ES-I3 (cell line): Measurements from ENCODE around the gene COG5.
"Not testable (repeated sequence)": the region's sequence is repeated elsewhere in the genome, so short reads cannot be mapped to it uniquely, and the experiment has no call there.

Experiments used
- H3K36me3 ChIP-seq: 2 replicates; pipeline ENCODE4 v1.6.1; 2013; ENCODE audit warnings: mild to moderate bottlenecking, low read length, control low read depth, moderate library complexity; ENCODE audit not compliant: insufficient read depth
- H3K4me1 ChIP-seq: 2 replicates; pipeline ENCODE4 v1.6.1; 2013; ENCODE audit warnings: mild to moderate bottlenecking, control low read depth, low read length; ENCODE audit not compliant: insufficient read depth
- H3K9ac ChIP-seq: 2 replicates; pipeline ENCODE4 v1.6.1; 2013; ENCODE audit warnings: low read depth, mild to moderate bottlenecking, low read length, moderate library complexity
- H3K9me3 ChIP-seq: 2 replicates; pipeline ENCODE4 v1.6.1; 2013; ENCODE audit warnings: mild to moderate bottlenecking, low read length, moderate library complexity; ENCODE audit not compliant: control insufficient read depth, insufficient read depth

The COG5 gene

DNA sequence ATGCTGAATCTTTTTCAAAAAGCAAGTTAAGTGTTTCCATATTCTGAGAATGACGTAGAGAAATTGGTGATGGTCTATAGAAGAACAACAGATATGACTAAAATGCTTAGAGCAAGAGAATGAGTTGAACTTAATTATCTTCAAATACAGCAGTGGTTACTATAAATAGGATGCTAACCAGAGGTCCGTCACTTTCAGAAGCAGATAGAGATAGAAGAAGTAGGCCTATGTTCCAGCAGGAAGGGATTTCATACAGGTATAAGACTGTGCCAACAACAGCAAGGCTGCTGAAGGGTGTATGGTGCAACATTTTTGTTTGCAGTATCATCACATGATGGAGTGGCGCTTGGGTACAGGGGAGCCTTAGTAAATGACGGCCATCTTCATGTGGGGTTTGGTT is 326.3 kb downstream of the COG5 start:
- Histone ChIP-seq H3K9ac (no peak overlapping the region), H3K9me3 (no peaks in the 10 kb centered on the region), H3K36me3 (no peaks in the 10 kb centered on the region), H3K4me1 (no peaks in the 10 kb centered on the region)

DNA sequence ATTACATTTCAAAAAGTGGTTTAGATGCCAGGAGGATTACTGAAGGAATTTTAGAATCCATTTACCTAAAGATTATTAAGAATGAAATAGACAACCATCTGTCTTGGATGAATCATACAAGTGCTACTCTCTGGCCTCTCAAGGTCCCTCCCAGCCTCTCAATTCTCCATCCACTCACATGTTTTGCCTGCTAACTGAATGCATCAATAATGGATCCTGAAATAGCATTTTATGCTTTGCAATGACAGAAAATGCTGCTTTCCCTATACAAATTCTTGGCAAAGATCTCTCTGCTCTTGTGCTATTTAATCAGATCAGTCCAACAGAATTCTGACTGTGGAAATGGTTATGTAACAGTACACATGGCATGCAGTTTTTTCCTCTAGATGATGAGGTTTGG is 326.9 kb downstream of the COG5 start:
- Histone ChIP-seq H3K4me1 (no peaks in the 10 kb centered on the region), H3K9me3 (no peaks in the 10 kb centered on the region), H3K9ac (no peak overlapping the region), H3K36me3 (no peaks in the 10 kb centered on the region)

- H3K9ac ChIP-seq = no peak overlapping the region
- H3K36me3 ChIP-seq = no peaks in the 10 kb centered on the region
- no peaks in the 10 kb centered on the region for H3K9me3 ChIP-seq
- H3K4me1 ChIP-seq = no peaks in the 10 kb centered on the region
These were observed 329.3 kb downstream of the COG5 start for GRCh38 chr7:107234436-107234835.

GRCh38 chr7:107233981-107234380 is 329.7 kb downstream of the COG5 start:
- Histone ChIP-seq H3K36me3 (no peaks in the 10 kb centered on the region), H3K9me3 (no peaks in the 10 kb centered on the region), H3K9ac (no peak overlapping the region), H3K4me1 (no peaks in the 10 kb centered on the region)

- Histone ChIP-seq H3K36me3 (no peaks in the 10 kb centered on the region), H3K9me3 (no peaks in the 10 kb centered on the region), H3K4me1 (no peaks in the 10 kb centered on the region), H3K9ac (no peak overlapping the region)
These were observed 330.5 kb downstream of the COG5 start for GRCh38 chr7:107233174-107233573.

DNA sequence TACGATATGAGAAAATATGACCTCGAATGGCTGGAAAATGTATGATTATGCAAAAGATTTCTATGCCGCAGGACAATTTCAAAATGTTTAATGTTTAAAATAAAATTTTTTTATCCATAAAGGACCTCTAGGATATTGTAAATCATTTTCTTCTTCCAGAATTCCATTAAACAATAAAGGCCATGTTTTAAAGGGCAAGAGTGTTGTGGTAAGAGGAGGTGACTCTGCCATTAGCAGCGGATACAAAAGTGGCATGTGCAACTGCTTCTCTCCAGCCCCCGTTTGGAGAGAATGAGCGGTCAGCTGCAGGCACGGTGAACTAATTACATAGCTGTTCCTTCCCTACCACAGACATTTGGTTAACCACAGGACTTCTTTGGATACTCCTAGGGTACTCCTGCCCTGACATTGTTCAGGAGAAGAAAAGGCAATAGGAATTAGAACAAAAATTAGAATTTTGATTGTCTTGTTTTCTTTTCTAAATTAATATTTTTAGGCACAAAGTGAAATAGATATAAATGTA is 331.1 kb downstream of the COG5 start:
- Histone ChIP-seq H3K36me3 (no peaks in the 10 kb centered on the region), H3K9me3 (no peaks in the 10 kb centered on the region), H3K9ac (no peak overlapping the region), H3K4me1 (no peaks in the 10 kb centered on the region)

GRCh38 chr7:107230334-107230733 is 333.4 kb downstream of the COG5 start:
- 0 out of 2 replicates have a peak, but pooled peaks cover 3% of the 10 kb centered on the region for H3K36me3 ChIP-seq
- H3K4me1 ChIP-seq = no peaks in the 10 kb centered on the region
- no peak overlapping the region for H3K9ac ChIP-seq
- H3K9me3 ChIP-seq = no peaks in the 10 kb centered on the region

DNA sequence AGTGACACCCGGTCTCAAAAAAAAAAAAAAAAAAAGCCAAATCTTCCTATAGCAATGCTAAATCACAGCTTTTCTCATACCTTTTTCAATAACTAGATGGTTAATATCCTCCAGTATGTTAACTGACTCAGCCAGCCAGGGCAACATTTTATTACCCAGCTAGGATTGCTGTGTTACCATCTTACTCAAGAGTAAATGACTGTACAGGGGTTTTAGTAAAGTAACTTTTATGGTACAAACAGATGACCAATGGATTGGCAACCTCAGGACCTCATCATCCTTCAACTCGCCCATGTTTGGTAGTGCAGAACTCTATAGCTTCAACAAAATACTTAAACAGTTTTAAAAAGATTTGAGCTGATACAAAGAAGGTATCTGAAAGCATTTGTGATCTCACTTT is 335.4 kb downstream of the COG5 start:
- Histone ChIP-seq H3K36me3 (0 out of 2 replicates have a peak, but pooled peaks cover 3% of the 10 kb centered on the region), H3K4me1 (no peaks in the 10 kb centered on the region), H3K9me3 (no peaks in the 10 kb centered on the region), H3K9ac (no peak overlapping the region)

GRCh38 chr7:107224374-107225223 is 339.1 kb downstream of the COG5 start:
- Histone ChIP-seq H3K36me3 (0 out of 2 replicates have a peak, but pooled peaks cover 3% of the 10 kb centered on the region), H3K9ac (no peak overlapping the region), H3K9me3 (no peaks in the 10 kb centered on the region), H3K4me1 (no peaks in the 10 kb centered on the region)

DNA sequence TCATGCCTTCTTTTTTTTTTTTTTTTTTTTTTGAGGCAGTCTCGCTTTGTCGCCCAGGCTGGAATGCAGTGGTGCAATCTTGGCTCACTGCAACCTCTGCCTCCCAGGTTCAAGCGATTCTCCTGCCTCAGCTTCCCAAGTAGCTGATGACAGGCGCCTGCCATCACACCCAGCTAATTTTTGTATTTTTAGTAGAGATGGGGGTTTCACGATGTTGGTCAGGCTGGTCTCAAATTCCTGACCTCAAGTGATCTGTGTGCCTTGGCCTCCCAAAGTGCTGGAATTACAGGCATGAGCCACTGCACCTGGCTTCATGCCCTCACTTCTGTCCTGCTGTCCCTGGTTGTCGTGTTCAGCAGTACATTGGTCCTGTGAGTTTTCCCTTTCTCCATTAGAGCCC is 342.9 kb downstream of the COG5 start:
- H3K4me1 ChIP-seq, H3K36me3 ChIP-seq, H3K9me3 ChIP-seq, H3K9ac ChIP-seq: not testable (repeated sequence)

- Histone ChIP-seq H3K9ac (no peak overlapping the region), H3K9me3 (no peaks in the 10 kb centered on the region), H3K36me3 (no peaks in the 10 kb centered on the region), H3K4me1 (no peaks in the 10 kb centered on the region)
These were observed 343.4 kb downstream of the COG5 start for GRCh38 chr7:107220356-107220755.

- no peaks in the 10 kb centered on the region for H3K4me1 ChIP-seq
- H3K36me3 ChIP-seq = no peaks in the 10 kb centered on the region
- H3K9ac ChIP-seq = no peak overlapping the region
- H3K9me3 ChIP-seq = no peaks in the 10 kb centered on the region
These were observed 344.0 kb downstream of the COG5 start for GRCh38 chr7:107219563-107220244.

DNA sequence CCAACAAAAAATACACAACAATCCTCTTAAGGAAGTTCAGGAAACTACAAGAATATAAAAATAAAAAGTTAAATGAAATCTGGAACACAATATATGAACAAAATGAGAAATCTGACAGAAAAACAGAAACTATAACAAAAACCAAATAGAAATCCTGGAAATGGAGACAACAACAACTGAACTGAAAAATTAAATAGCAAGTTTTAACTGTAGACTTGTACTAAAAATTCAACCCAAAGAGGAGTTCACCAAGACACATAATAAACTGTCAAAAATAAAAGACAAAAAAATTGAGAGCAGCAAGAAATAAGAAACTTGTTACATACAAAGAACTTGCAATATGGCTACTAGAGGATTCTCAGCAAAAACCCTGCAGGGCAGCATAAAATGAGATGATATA is 349.8 kb downstream of the COG5 start:
- H3K4me1 ChIP-seq = no peaks in the 10 kb centered on the region
- no peaks in the 10 kb centered on the region for H3K36me3 ChIP-seq
- H3K9ac ChIP-seq = no peak overlapping the region
- no peaks in the 10 kb centered on the region for H3K9me3 ChIP-seq

- no peaks in the 10 kb centered on the region for H3K9me3 ChIP-seq
- no peaks in the 10 kb centered on the region for H3K4me1 ChIP-seq
- no peaks in the 10 kb centered on the region for H3K36me3 ChIP-seq
- H3K9ac ChIP-seq = no peak overlapping the region
These were observed 350.4 kb downstream of the COG5 start for GRCh38 chr7:107213193-107213788.
